ENCODE measurements around the gene EIF4G1. TPM values are rescaled to one million over a fixed set of nuclear protein-coding genes. Genes with fewer than 3 reads are reported as not detected.

EIF4G1 gene
- total RNA-seq, 1 donor from 2014 or later, result 381 TPM

DNA sequence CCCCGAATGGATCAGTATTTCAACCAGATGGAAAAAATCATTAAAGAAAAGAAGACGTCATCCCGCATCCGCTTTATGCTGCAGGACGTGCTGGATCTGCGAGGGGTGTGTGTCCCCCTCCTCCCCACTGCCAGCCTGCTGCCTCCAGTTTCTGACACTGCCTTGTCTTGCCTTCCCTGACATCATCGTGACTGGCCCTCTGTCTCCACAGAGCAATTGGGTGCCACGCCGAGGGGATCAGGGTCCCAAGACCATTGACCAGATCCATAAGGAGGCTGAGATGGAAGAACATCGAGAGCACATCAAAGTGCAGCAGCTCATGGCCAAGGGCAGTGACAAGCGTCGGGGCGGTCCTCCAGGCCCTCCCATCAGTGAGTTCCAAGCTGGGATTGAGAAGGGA is 10.9 kb downstream of the EIF4G1 start:
- Histone ChIP-seq H3K36me3 (ENCODE audit: control insufficient read depth, insufficient read depth, low read length) (peaks cover 19% of the 10 kb centered on the region), H3K27me3 (ENCODE audit: control insufficient read depth, insufficient read depth, low read length) (no peaks in the 10 kb centered on the region), H3K4me3 (ENCODE audit: low read depth, low read length) (no peak overlapping the region)
- no peak for DNase-seq (ENCODE audit: low read depth)
- TF ChIP-seq, protein P1, sequence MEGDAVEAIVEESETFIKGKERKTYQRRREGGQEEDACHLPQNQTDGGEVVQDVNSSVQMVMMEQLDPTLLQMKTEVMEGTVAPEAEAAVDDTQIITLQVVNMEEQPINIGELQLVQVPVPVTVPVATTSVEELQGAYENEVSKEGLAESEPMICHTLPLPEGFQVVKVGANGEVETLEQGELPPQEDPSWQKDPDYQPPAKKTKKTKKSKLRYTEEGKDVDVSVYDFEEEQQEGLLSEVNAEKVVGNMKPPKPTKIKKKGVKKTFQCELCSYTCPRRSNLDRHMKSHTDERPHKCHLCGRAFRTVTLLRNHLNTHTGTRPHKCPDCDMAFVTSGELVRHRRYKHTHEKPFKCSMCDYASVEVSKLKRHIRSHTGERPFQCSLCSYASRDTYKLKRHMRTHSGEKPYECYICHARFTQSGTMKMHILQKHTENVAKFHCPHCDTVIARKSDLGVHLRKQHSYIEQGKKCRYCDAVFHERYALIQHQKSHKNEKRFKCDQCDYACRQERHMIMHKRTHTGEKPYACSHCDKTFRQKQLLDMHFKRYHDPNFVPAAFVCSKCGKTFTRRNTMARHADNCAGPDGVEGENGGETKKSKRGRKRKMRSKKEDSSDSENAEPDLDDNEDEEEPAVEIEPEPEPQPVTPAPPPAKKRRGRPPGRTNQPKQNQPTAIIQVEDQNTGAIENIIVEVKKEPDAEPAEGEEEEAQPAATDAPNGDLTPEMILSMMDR (IDR thresholded peaks at IDR 0.05; ENCODE audit: insufficient read depth, low read length, poor library complexity, severe bottlenecking), result no peak

DNA sequence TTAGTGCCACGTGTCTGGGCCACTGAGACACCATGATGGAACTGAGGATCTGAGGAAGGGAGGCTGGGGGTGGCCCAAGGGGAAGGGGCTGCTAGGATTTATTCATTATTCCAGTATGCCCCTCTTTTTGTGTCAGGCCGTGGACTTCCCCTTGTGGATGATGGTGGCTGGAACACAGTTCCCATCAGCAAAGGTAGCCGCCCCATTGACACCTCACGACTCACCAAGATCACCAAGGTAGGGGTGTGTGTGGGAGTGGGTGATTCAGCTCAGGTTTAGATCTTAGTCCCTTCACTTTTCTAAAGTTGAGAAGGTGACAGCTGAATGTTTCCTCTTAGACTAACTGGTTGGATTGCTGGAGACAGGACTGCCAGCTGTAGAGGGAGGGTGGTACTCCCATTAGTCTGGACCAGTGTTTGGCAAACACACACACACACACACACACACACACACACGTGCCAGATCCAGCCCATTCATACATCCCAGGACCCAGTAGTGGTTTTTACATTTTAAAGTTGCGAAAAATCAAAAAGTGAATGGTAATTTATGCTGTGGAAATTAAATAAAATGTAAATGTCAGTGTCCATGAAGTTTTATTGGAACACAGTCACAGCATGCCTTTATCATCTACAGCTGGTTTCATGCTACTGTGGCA is 11.4 kb downstream of the EIF4G1 start:
- no peak overlapping the region for H3K4me3 ChIP-seq (ENCODE audit: low read depth, low read length)
- H3K27me3 ChIP-seq (ENCODE audit: control insufficient read depth, insufficient read depth, low read length), result no peaks in the 10 kb centered on the region
- DNase-seq (ENCODE audit: low read depth), result no peak
- TF ChIP-seq, protein P1 (IDR thresholded peaks at IDR 0.05; ENCODE audit: insufficient read depth, low read length, poor library complexity, severe bottlenecking), result no peak
- H3K36me3 ChIP-seq (ENCODE audit: control insufficient read depth, insufficient read depth, low read length), result peaks cover 19% of the 10 kb centered on the region

DNA sequence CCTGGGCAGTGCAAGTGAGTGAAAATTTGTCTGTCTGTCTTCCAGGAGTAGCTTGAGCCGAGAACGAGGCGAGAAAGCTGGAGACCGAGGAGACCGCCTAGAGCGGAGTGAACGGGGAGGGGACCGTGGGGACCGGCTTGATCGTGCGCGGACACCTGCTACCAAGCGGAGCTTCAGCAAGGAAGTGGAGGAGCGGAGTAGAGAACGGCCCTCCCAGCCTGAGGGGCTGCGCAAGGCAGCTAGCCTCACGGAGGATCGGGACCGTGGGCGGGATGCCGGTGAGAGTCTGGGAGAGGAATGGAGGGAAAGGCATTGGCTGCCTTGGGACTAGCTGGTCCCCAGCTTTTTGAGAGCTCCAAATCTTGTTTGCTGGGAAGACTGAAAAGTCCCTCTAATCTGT is 12.8 kb downstream of the EIF4G1 start:
- H3K27me3 ChIP-seq (ENCODE audit: control insufficient read depth, insufficient read depth, low read length), result no peaks in the 10 kb centered on the region
- no peak overlapping the region for H3K4me3 ChIP-seq (ENCODE audit: low read depth, low read length)
- TF ChIP-seq, protein P1 (IDR thresholded peaks at IDR 0.05; ENCODE audit: insufficient read depth, low read length, poor library complexity, severe bottlenecking), result no peak
- DNase-seq (ENCODE audit: low read depth), result no peak
- peaks cover 12% of the 10 kb centered on the region for H3K36me3 ChIP-seq (ENCODE audit: control insufficient read depth, insufficient read depth, low read length)

DNA sequence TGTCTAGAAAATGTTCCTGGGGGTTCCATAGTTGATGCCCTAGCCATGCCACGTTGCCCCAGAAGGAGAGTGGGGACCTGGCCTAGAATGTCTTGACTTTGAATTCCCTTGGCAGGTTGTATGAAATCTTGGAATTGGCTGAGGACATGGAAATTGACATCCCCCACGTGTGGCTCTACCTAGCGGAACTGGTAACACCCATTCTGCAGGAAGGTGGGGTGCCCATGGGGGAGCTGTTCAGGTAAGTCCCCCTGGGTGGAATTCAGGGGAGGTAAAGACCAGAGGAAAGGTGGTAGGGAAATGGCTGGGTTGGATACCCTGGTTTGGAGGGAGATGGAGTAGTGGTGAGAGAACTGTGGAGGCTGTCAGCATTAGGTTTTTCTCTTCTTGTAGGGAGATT is 14.1 kb downstream of the EIF4G1 start:
- no peak for DNase-seq (ENCODE audit: low read depth)
- no peak overlapping the region for H3K4me3 ChIP-seq (ENCODE audit: low read depth, low read length)
- peaks cover 12% of the 10 kb centered on the region for H3K36me3 ChIP-seq (ENCODE audit: control insufficient read depth, insufficient read depth, low read length)
- TF ChIP-seq, protein P1 (IDR thresholded peaks at IDR 0.05; ENCODE audit: insufficient read depth, low read length, poor library complexity, severe bottlenecking), result no peak
- H3K27me3 ChIP-seq (ENCODE audit: control insufficient read depth, insufficient read depth, low read length), result no peaks in the 10 kb centered on the region

DNA sequence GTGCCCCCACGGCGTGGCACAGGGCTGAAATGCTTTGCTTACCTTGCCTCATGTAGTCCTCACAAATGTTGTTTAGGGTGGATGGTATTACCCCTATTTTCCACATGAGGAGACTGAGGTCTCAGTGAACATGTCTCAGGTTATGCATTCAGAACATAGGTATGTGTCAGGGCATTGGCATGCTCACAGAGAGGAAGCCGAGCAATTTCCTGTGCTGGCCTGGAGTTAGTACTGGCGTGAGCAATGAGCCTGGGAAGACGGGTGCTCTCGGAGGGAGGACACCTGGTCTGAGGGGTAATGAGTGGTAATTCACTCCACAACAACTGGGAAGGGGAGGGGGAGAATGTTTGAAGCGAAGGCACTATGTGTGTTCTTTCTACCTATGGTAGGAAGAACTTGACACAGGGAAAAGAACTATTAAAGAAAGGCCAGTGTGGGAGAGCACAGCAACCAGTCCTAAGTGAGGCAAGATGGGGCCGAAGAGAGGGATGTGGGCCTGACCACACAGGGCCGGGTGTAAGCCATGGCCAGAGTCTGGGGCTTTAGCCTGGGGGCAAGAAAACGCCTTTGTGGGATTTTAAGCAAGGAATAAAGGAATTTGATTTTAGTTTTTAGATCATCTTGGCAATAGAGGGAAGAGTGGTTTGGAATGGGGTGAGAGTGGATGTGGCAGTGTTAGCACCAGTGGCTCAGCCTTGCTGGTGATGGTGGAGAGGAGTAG is 18.1 kb downstream of the EIF4G1 start:
- peak; percentile 90 for DNase-seq (ENCODE audit: low read depth)
- no peak overlapping the region for H3K4me3 ChIP-seq (ENCODE audit: low read depth, low read length)
- TF ChIP-seq, protein P1 (IDR thresholded peaks at IDR 0.05; ENCODE audit: insufficient read depth, low read length, poor library complexity, severe bottlenecking), result no peak
- peaks cover 14% of the 10 kb centered on the region for H3K36me3 ChIP-seq (ENCODE audit: control insufficient read depth, insufficient read depth, low read length)
- no peaks in the 10 kb centered on the region for H3K27me3 ChIP-seq (ENCODE audit: control insufficient read depth, insufficient read depth, low read length)
